Activated naive CD8-positive, alpha-beta T cell treated with anti-CD3 and anti-CD28 coated beads, Interleukin-2, amount 50 U/mL, for 16 hours (primary cell): ENCODE data around the gene ING3.
"Not testable (repeated sequence)": the region's sequence is repeated elsewhere in the genome, so short reads cannot be mapped to it uniquely, and the experiment has no call there.

Experiments
- DNase-seq: peaks from one replicate; pipeline ENCODE4 v3.0.0-alpha.2; 2020; ENCODE audit warnings: low read depth, low spot score

ING3 gene

GRCh38 chr7:121002757-121003200 is 52.2 kb downstream of the ING3 start:
- no peak for DNase-seq

- no peak for DNase-seq
These were observed 53.6 kb downstream of the ING3 start for GRCh38 chr7:121003986-121004685.

GRCh38 chr7:121005058-121005457 is 54.5 kb downstream of the ING3 start:
- not testable (repeated sequence) for DNase-seq

- no peak for DNase-seq
These were observed 55.5 kb downstream of the ING3 start for GRCh38 chr7:121005996-121006584.

DNA sequence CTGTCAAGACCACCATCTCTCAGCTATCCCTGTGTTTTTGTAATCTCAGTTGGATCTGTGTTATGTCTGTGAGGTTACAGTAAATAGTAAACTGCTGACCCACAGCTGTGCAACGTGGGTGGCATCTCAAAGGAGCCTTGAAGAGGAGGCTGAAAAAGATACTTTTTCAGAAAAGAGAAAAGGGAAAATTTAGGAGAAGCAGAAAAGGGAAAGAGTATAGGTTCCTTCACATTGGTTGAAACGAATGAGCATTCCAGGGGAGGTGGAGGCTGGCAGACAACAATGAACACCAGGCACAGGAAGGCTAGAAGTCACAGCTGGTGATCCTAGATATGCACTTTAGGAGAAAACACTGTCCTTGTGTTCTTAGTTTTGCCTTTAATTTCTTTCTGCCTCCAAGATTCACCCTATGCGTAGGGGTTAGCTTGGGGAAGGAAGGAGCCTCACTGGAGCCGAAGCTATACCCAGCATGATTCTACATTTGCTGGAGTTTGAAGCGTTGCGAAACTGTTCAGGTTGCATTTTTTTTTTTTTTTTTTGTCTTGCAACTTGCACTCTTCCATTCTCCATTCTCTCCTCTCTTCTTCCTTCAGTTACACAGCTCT is 56.2 kb downstream of the ING3 start:
- no peak for DNase-seq

DNA sequence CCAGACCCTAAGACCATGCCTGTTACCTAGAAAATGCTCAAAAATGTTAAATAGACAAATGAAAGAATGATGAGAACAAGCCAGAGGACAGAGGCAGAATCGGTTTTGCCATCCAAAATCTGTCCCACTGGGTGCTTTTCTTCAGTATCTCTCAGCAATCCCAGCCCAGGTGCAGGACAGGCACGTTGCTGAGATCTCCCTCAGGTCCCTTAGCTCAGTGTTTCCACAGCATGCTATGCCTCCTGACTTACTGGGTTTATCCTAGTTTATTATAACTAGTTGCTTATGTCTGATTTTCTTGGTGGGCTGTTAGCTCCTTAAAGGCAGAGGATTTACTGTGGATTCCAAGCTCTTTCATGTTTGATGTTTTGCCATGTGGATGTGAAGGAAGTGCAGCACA is 58.2 kb downstream of the ING3 start:
- DNase-seq: no peak

- no peak for DNase-seq
These were observed 60.8 kb downstream of the ING3 start for GRCh38 chr7:121011401-121011800.

GRCh38 chr7:121012170-121012874 is 61.7 kb downstream of the ING3 start:
- no peak for DNase-seq

DNA sequence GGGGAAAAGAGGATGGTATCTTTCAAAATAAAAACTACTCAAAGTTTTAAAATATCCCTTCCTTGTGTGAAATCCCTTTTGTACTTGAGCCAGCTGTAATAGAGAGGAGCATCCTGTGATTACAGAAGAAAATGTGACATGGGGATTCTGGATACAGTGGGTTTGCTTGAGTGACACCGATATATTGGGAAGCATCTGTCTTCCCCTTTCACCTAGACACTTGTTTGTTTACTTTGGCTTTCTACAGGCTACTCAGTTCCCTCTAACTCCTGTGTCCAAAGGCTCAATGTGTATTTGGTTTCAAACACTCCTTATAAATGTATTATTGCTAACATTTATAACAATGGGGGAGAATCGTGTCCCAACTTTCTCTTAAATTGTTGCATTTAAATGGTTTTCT is 62.3 kb downstream of the ING3 start:
- DNase-seq: no peak

DNA sequence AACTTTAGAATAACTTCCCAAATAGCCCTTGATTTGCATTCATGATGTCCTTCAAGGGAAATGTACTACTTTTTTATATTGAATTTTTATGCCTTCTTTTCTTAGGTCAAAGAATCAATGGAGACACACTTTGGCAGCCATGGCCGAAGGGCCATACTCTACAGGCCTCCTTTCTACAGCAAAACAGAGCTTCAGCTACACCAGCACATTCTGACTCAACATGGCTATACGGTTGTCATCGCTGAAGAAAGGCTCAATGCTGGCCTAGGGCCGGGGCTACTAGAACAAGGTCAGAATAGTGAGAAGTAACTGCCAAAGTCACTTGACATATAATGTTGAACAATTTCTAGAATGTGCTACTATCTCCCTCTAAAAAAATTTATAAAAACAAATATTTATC is 65.0 kb downstream of the ING3 start:
- no peak for DNase-seq

GRCh38 chr7:121016966-121017365 is 66.4 kb downstream of the ING3 start:
- DNase-seq: no peak

DNA sequence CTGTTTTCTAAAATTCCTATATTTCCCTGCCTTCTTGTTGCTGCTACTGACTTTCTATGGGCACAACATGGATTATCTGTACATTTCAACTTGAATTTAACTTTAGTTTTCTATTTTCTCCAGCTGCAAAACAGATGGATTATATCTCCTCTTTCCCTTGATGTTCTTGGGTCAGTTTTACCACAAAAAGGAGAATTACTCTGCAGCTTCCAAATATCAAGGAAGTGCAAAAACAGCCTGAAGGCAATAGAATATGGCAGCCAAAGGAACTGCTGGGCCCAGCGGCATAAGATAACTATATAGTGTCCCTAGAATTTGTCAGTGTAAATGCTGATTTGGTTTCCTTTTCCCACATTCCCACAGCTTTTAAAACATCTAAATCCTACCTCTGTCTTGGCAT is 67.0 kb downstream of the ING3 start:
- no peak for DNase-seq

GRCh38 chr7:121019018-121019417 is 68.4 kb downstream of the ING3 start:
- no peak for DNase-seq

GRCh38 chr7:121020249-121020988 is 69.8 kb downstream of the ING3 start:
- DNase-seq: no peak

- DNase-seq: no peak
These were observed 70.7 kb downstream of the ING3 start for GRCh38 chr7:121020989-121021969.

GRCh38 chr7:121023194-121023593 is 72.6 kb downstream of the ING3 start:
- DNase-seq: no peak

DNA sequence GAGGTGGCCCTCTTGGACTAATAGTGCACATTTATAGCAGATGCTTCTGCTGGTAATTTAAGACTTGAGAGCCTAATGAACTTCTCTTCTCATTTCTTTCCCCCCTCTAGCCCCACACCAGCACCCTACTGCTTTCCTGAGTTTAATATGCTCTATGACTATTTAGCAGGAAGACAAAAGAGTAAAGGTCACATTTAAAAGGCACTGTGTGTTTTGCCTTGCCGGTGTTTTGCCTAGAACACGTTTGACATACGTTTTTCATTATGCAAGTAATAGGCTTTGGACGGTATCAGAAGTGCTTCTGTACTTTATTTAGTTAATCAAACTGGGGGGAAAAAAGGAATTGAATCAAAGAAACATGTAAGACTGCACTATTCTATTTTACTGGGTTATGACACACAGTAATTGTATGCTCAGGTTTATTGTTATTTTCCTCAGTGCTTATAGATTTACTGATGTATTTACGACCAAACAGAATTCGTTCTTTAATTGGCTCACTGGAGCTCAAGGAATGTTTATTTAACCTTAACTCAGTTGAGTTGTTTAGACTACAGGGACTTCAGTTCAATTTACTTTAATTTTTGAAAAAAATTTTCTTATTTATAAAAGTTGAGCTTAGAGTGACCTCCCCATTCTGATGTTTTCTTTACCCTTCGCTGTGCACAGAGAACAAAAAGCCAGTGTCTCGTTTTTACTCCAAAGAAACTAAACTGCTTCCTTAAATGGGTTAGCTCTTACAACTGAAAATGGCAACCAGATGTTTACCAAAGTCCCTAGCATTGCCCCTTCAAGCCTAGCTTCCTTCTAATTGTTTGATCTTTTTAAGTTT is 73.3 kb downstream of the ING3 start:
- no peak for DNase-seq

GRCh38 chr7:121024611-121025010 is 74.0 kb downstream of the ING3 start:
- DNase-seq: no peak

GRCh38 chr7:121026159-121026558 is 75.6 kb downstream of the ING3 start:
- DNase-seq: no peak
